HCT116 (cell line): ENCODE measurements around the gene TANC1. TPM values are rescaled to one million over a fixed set of nuclear protein-coding genes. Genes with fewer than 3 reads are reported as not detected.

Experiments
- ATAC-seq: fragments of 200-7000 bp; cut with Tn5 transposase; 2 replicates; pipeline ENCODE4 v1.9.1; 2020; ENCODE audit warnings: mild to moderate bottlenecking, moderate library complexity
- BruUV-seq: library from RNA; stranded (reverse); fragments of 400-500 nt; replicated peaks from 2 replicates; lab custom pipeline; 2021; lab: Mats Ljungman, UMichigan
- CTCF ChIA-PET: fragments of 300-600 bp; sonication (Branson Sonifier 250); formaldehyde crosslinking; loops from one replicate; lab custom pipeline; 2021; ENCODE audit warnings: antibody characterized with exemption; lab: Charles Lee
- POLR2A ChIA-PET: fragments of 300-600, 350-600 bp; sonication (Branson Sonifier 250); formaldehyde crosslinking; loops from one replicate; lab custom pipeline; 2021; ENCODE audit warnings: antibody characterized with exemption; lab: Charles Lee
- RAD21 ChIA-PET, 2 experiments: fragments of 300-600 bp; sonication (Branson Sonifier 250); formaldehyde crosslinking; loops; one replicate each; lab custom pipeline; 2023; ENCODE audit warnings: low total read pairs in 2 of 2; ENCODE audit not compliant: uncharacterized antibody in 2 of 2, unreplicated experiment in 2 of 2, low non-redundant PET in 1 of 2; lab: Charles Lee
- DNase-seq: peaks from one replicate; pipeline ENCODE4 v3.0.0-alpha.2; 2010; ENCODE audit warnings: low read depth, low spot score
- H2AFZ ChIP-seq: fragments of 200-600 bp; shearing (Covaris generic), sonication (generic); 2 replicates; pipeline ENCODE4 v1.6.1; 2017; ENCODE audit warnings: low read depth, mixed run types, mixed read lengths, antibody characterized with exemption, low read length; ENCODE audit not compliant: poor library complexity, severe bottlenecking
- H3K27ac ChIP-seq: 2 replicates; pipeline ENCODE4 v1.5.1; 2012; ENCODE audit warnings: low read depth, low read length
- H3K27me3 ChIP-seq: fragments of 200-600 bp; sonication (generic); 2 replicates; pipeline ENCODE4 v1.6.1; 2016; ENCODE audit warnings: mixed run types, low read length, mixed read lengths; ENCODE audit not compliant: insufficient read depth
- H3K36me3 ChIP-seq, 2 experiments: fragments of 200-500 bp in 1 of 2; fragments of 200-600 bp in 1 of 2; sonication (Bioruptor generic) in 1 of 2; sonication (generic) in 1 of 2; 2 replicates each; pipeline versions ENCODE4 v1.5.1 to v1.6.1; 2014 to 2016; ENCODE audit warnings: low read length in 2 of 2, inconsistent platforms in 1 of 2, mixed read lengths in 1 of 2, mixed run types in 1 of 2; ENCODE audit not compliant: insufficient read depth in 2 of 2, control insufficient read depth in 1 of 2
- H3K4me1 ChIP-seq, 2 experiments: fragments of 200-600 bp in 1 of 2; sonication (generic) in 1 of 2; 2 replicates each; pipeline versions ENCODE4 v1.5.1 to v1.6.1; 2012 to 2017; ENCODE audit warnings: low read length in 2 of 2, inconsistent platforms in 1 of 2, mild to moderate bottlenecking in 1 of 2, mixed read lengths in 1 of 2, mixed run types in 1 of 2, moderate library complexity in 1 of 2; ENCODE audit not compliant: insufficient read depth in 2 of 2, control insufficient read depth in 1 of 2
- H3K4me2 ChIP-seq: fragments of 200-600 bp; sonication (generic); 2 replicates; pipeline ENCODE4 v1.6.1; 2017; ENCODE audit warnings: mixed run types, low read length, mixed read lengths
- H3K4me3 ChIP-seq, 2 experiments: fragments of 200-600 bp in 1 of 2; sonication (generic) in 1 of 2; replicated peaks in 1 of 2; 2 replicates each; pipeline ENCODE4 v1.5.1; 2011 to 2016; ENCODE audit warnings: low read length in 2 of 2, control low read depth in 1 of 2, low read depth in 1 of 2, mild to moderate bottlenecking in 1 of 2, mixed read lengths in 1 of 2, mixed run types in 1 of 2
- H3K79me2 ChIP-seq: fragments of 200-600 bp; sonication (generic); 2 replicates; pipeline ENCODE4 v1.6.1; 2017; ENCODE audit warnings: mild to moderate bottlenecking, mixed run types, low read length, moderate library complexity, mixed read lengths; ENCODE audit not compliant: insufficient read depth
- H3K9ac ChIP-seq: fragments of 200-600 bp; sonication (generic); 2 replicates; pipeline ENCODE4 v1.6.1; 2016; ENCODE audit warnings: low read length, mixed read lengths
- H3K9me2 ChIP-seq: fragments of 200-600 bp; sonication (generic), shearing (Covaris generic); 2 replicates; pipeline ENCODE4 v1.6.1; 2017; ENCODE audit warnings: mixed run types, mild to moderate bottlenecking, moderate library complexity; ENCODE audit not compliant: insufficient read depth
- H3K9me3 ChIP-seq, 2 experiments: fragments of 200-500 bp in 1 of 2; fragments of 200-600 bp in 1 of 2; sonication (Bioruptor generic) in 1 of 2; sonication (generic) in 1 of 2; 2 replicates each; pipeline ENCODE4 v1.6.1; 2014 to 2017; ENCODE audit warnings: low read length in 2 of 2, mixed read lengths in 2 of 2, inconsistent platforms in 1 of 2, low read depth in 1 of 2, mild to moderate bottlenecking in 1 of 2, mixed run types in 1 of 2, moderate library complexity in 1 of 2; ENCODE audit not compliant: control insufficient read depth in 1 of 2, insufficient read depth in 1 of 2
- H4K20me1 ChIP-seq: fragments of 200-600 bp; sonication (generic), shearing (Covaris generic); 2 replicates; pipeline ENCODE4 v1.6.1; 2017; ENCODE audit warnings: mixed run types, mild to moderate bottlenecking, moderate library complexity; ENCODE audit not compliant: insufficient read depth
- ATF3 ChIP-seq: IDR thresholded peaks from 2 replicates; pipeline ENCODE4 v1.6.1; 2012
- CBX3 ChIP-seq: IDR thresholded peaks from 2 replicates; pipeline ENCODE4 v1.6.1; 2012; ENCODE audit warnings: low read depth
- CEBPB ChIP-seq: IDR thresholded peaks from 2 replicates; pipeline ENCODE4 v1.6.1; 2012; ENCODE audit warnings: low read depth
- ELF1 ChIP-seq: IDR thresholded peaks from 2 replicates; pipeline ENCODE4 v1.6.1; 2012; ENCODE audit warnings: low read depth, borderline replicate concordance
- EZH2 ChIP-seq: fragments of 200-600 bp; sonication (generic); IDR thresholded peaks from 2 replicates; pipeline ENCODE4 v1.6.1; 2017; ENCODE audit warnings: antibody characterized with exemption, mixed run types
- EZH2phosphoT487 ChIP-seq: fragments of 200-600 bp; IDR thresholded peaks from 2 replicates; pipeline ENCODE4 v1.6.1; 2018; ENCODE audit warnings: antibody characterized with exemption, borderline replicate concordance
- FOSL1 ChIP-seq: IDR thresholded peaks from 2 replicates; pipeline ENCODE4 v1.6.1; 2012; ENCODE audit warnings: low read depth
- JUND ChIP-seq: IDR thresholded peaks from 2 replicates; pipeline ENCODE4 v1.6.1; 2012
- POLR2A ChIP-seq: IDR thresholded peaks from 2 replicates; pipeline ENCODE4 v1.7.0; 2011; ENCODE audit warnings: borderline replicate concordance; ENCODE audit not compliant: insufficient read depth, insufficient read length; ENCODE audit errors: extremely low read depth
- POLR2AphosphoS5 ChIP-seq: IDR thresholded peaks from 2 replicates; pipeline ENCODE4 v1.6.1; 2011; ENCODE audit warnings: mild to moderate bottlenecking, low read depth, low read length, moderate library complexity
- REST ChIP-seq: IDR thresholded peaks from 2 replicates; pipeline ENCODE4 v1.6.1; 2012; ENCODE audit warnings: low read depth
- SIN3A ChIP-seq: IDR thresholded peaks from 2 replicates; pipeline ENCODE4 v1.6.1; 2012; ENCODE audit warnings: low read depth
- SP1 ChIP-seq: IDR thresholded peaks from 2 replicates; pipeline ENCODE4 v1.6.1; 2012; ENCODE audit warnings: low read depth
- SRF ChIP-seq: IDR thresholded peaks from 2 replicates; pipeline ENCODE4 v1.6.1; 2012; ENCODE audit warnings: low read depth
- TCF7L2 ChIP-seq: IDR thresholded peaks from 2 replicates; pipeline ENCODE4 v1.7.0; 2011; ENCODE audit warnings: borderline replicate concordance, inconsistent platforms; ENCODE audit not compliant: insufficient read depth, insufficient read length; ENCODE audit errors: extremely low read depth
- YY1 ChIP-seq: IDR thresholded peaks from 2 replicates; pipeline ENCODE4 v1.6.1; 2011; ENCODE audit warnings: low read length, low read depth, moderate library complexity, mild to moderate bottlenecking; ENCODE audit not compliant: insufficient replicate concordance; ENCODE audit errors: extremely low read depth
- intact Hi-C: fragments of 100-400 bp; cut with micrococcal nuclease; formaldehyde crosslinking; loops from 2 replicates; pipeline ENCODE4 v1.10.0; 2022
- total RNA-seq: library from RNA; stranded (reverse); gene quantifications from one replicate; pipeline ENCODE4 v1.2.1, GENCODE V29; 2021; ENCODE audit not compliant: unreplicated experiment
- TF ChIP-seq, protein P1 (sequence below): IDR thresholded peaks from 2 replicates; pipeline ENCODE4 v1.6.1; 2012

Gene TANC1
- total RNA-seq, 1 experiment from 2014 or later, result 15.1 TPM

DNA sequence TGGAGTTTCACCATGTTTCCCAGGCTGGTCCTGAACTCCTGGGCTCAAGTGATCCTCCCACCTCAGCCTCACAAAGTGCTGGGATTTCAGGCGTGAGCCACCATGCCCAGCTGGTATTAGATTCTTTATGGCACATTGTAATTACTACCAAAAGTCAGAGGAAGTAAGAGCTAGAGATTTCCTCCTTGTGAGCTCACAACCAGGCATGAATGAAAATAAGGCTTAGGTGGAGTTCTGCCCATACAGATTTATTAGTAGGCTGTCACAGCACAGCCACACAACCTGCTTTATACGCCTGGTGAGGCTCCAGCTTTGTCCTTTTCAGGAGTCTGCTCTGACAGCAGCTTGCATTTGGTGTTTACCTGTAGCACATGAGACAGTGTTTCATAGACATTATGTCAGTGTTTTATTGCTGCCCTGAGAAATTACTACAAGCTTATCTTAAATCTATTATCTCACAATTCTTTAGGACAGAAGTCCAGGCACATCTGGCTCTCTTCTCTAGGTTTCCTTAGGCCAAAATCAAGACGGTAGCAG lies 156.6 kb downstream of the TANC1 start:
- Histone ChIP-seq H3K36me3 (no peaks in the 10 kb centered on the region), H3K9me3 (no peaks in the 10 kb centered on the region), H3K4me3 (peak overlapping the region in 1 of 2 experiments; percentile 29; a peak in 2 of 4 replicates), H3K9ac (peak overlapping the region; percentile 59), H3K27ac (peak overlapping the region; percentile 81), H3K79me2 (no peaks in the 10 kb centered on the region), H3K9me2 (no peaks in the 10 kb centered on the region), H4K20me1 (no peaks in the 10 kb centered on the region), H2AFZ (no peak overlapping the region), H3K4me1 (peaks cover 22 to 25% of the 10 kb centered on the region in 2 experiments), H3K27me3 (no peaks in the 10 kb centered on the region), H3K4me2 (peak overlapping the region; percentile 82)
- BruUV-seq, result no TSS peak
- ChIA-PET RAD21 (interaction anchor here in 1 of 2 experiments (0.6 to 1.2 kb wide), 2 partner anchors 223 to 730 kb away, joined by 3 to 7 read pairs; no protein-coding TSS in a partner anchor), POLR2A (no interaction called here), CTCF (interaction anchor here (1.8 kb wide), 2 partner anchors 8 to 843 kb away, joined by 7 to 8 read pairs; no protein-coding TSS in a partner anchor)
- DNase-seq (no peak), ATAC-seq (peak; percentile 37)
- intact Hi-C loops, result no loop called here
- TF ChIP-seq ELF1, result no peak
- TF ChIP-seq, protein P1, sequence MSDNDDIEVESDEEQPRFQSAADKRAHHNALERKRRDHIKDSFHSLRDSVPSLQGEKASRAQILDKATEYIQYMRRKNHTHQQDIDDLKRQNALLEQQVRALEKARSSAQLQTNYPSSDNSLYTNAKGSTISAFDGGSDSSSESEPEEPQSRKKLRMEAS, result peak; percentile 10; the same call in 1 of the 2 replicates
- no peak; the same call in 1 of the 2 replicates for TF ChIP-seq JUND
- no peak for TF ChIP-seq EZH2
- no peak for TF ChIP-seq REST
- TF ChIP-seq CBX3, result 0 out of 2 replicates have a peak, but pooled peaks have one; percentile 1
- TF ChIP-seq FOSL1, result peak; percentile 1; the same call in 1 of the 2 replicates
- no peak for TF ChIP-seq YY1
- peak; percentile 4; the same call in 1 of the 2 replicates for TF ChIP-seq CEBPB
- no peak for TF ChIP-seq POLR2AphosphoS5
- no peak for TF ChIP-seq SRF
- no peak for TF ChIP-seq ATF3
- TF ChIP-seq SIN3A, result no peak
- no peak for TF ChIP-seq TCF7L2
- no peak for TF ChIP-seq POLR2A
- no peak; the same call in 1 of the 2 replicates for TF ChIP-seq SP1
- TF ChIP-seq EZH2phosphoT487, result no peak
